ENCODE results near the gene PAM.

DNA sequence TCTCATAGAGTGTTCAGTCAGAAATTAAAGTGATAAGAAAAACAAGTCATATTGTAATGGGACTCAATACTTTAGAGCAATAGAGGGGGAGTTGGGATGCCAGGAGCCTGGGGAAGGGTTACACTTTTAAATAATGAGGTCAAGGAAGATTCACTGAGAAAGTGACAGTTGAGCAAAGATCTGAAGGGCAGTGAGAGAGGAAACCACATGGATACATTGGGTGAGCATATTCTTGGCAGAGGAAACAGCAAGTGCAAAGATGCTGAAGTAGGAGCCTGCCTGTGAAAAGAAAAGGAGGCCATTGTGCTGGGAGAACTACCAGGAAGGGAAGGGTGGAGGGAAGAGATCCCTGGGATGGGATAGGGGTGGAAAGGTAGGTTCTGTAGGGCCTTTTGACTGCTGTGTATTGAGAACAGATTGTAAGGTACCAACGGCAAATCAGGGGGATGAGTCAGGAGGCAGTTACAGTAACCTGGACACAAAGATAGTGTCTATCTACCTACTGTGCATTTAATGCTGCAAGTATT lies 79.4 kb downstream of the PAM start:
- TF ChIP-seq, protein P1, sequence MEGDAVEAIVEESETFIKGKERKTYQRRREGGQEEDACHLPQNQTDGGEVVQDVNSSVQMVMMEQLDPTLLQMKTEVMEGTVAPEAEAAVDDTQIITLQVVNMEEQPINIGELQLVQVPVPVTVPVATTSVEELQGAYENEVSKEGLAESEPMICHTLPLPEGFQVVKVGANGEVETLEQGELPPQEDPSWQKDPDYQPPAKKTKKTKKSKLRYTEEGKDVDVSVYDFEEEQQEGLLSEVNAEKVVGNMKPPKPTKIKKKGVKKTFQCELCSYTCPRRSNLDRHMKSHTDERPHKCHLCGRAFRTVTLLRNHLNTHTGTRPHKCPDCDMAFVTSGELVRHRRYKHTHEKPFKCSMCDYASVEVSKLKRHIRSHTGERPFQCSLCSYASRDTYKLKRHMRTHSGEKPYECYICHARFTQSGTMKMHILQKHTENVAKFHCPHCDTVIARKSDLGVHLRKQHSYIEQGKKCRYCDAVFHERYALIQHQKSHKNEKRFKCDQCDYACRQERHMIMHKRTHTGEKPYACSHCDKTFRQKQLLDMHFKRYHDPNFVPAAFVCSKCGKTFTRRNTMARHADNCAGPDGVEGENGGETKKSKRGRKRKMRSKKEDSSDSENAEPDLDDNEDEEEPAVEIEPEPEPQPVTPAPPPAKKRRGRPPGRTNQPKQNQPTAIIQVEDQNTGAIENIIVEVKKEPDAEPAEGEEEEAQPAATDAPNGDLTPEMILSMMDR (conservative IDR thresholded peaks at IDR 0.05; ENCODE audit: low read depth, low read length) = no peak
- TF ChIP-seq EZH2 (IDR thresholded peaks at IDR 0.05; ENCODE audit: borderline replicate concordance, low read depth, low read length, poor library complexity, severe bottlenecking) = no peak

Measured in A673 (cell line).